ENCODE data around the gene GAS2L3. TPM values are rescaled to one million over a fixed set of nuclear protein-coding genes. Genes with fewer than 3 reads are reported as not detected.

GAS2L3 gene
- total RNA-seq, 1 experiment from 2014 or later: 27.2 TPM

DNA sequence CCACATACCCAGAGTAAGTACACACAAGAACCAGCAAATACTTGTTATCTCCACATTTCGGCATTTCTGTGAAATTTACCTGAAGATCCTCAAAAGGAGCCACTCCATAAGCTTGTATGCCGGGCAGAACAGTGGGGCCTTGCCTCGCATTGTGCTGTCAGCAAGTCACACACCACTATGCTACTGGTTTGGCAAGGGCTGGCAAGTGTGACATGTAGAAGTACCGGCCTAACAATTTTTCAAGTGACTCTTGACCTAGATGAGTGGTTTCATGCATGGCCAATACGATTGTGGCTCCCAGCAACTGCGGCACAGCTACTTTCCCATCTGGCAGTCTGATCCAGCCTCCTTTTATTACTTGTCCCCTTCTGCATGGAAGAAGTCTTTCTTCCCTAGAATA lies 69.8 kb downstream of the GAS2L3 start:
- Mint-ChIP-seq H3K27me3 (ENCODE audit: insufficient read depth, unreplicated experiment) (no peaks in the 10 kb centered on the region), H3K4me3 (ENCODE audit: unreplicated experiment) (no peak overlapping the region), H3K4me1 (ENCODE audit: low read depth, unreplicated experiment) (no peaks in the 10 kb centered on the region), H3K9me3 (ENCODE audit: unreplicated experiment) (peaks cover 24% of the 10 kb centered on the region), H3K36me3 (ENCODE audit: insufficient read depth, unreplicated experiment) (no peaks in the 10 kb centered on the region), H3K27ac (ENCODE audit: unreplicated experiment) (no peak overlapping the region)
- TF ChIP-seq, protein P1, sequence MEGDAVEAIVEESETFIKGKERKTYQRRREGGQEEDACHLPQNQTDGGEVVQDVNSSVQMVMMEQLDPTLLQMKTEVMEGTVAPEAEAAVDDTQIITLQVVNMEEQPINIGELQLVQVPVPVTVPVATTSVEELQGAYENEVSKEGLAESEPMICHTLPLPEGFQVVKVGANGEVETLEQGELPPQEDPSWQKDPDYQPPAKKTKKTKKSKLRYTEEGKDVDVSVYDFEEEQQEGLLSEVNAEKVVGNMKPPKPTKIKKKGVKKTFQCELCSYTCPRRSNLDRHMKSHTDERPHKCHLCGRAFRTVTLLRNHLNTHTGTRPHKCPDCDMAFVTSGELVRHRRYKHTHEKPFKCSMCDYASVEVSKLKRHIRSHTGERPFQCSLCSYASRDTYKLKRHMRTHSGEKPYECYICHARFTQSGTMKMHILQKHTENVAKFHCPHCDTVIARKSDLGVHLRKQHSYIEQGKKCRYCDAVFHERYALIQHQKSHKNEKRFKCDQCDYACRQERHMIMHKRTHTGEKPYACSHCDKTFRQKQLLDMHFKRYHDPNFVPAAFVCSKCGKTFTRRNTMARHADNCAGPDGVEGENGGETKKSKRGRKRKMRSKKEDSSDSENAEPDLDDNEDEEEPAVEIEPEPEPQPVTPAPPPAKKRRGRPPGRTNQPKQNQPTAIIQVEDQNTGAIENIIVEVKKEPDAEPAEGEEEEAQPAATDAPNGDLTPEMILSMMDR (IDR thresholded peaks at IDR 0.05; ENCODE audit: insufficient read depth in 1 of 2, low read depth in 1 of 2, low read length in 1 of 2, severe bottlenecking in 1 of 2, unreplicated experiment in 1 of 2): no peak
- H3K4me3 ChIP-seq (ENCODE audit: low read depth, low read length): no peak overlapping the region
- no TSS peak for BruUV-seq (replicated peaks)
- intact Hi-C loops (cut with micrococcal nuclease; ENCODE audit: unreplicated experiment): no loop called here
- H3K9me3 ChIP-seq: no peaks in the 10 kb centered on the region
- H3K4me1 ChIP-seq: no peaks in the 10 kb centered on the region
- H3K27me3 ChIP-seq (replicated peaks; ENCODE audit: control insufficient read depth, insufficient read depth, low read length): no peaks in the 10 kb centered on the region
- POLR2A ChIA-PET: no interaction called here
- no peaks in the 10 kb centered on the region for H3K36me3 ChIP-seq (ENCODE audit: control insufficient read depth, insufficient read depth, low read length)
- CTCF ChIA-PET: no interaction called here
- DNase-seq: no peak

DNA sequence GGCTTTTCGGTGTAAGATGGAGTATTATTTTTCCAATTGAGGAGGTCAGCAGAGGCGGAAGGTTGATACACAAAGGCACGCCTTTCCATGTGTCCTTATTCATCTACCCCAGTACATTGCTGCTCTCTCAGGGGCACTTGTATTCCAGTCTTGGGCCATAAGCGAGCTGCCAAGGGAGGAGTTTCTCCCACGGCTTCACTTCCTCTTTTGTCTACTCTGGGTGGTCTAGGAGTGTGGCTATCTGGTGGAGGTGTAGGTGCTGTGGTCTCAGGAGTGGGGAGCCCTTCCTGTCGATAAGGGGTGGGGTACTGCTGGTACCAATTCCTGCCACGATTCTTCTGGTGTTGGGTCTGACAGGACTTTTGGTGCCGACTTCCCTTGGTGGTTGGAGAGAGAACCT lies 73.4 kb downstream of the GAS2L3 start:
- ChIA-PET POLR2A (no interaction called here), CTCF (no interaction called here)
- TF ChIP-seq, protein P1 (IDR thresholded peaks at IDR 0.05; ENCODE audit: insufficient read depth in 1 of 2, low read depth in 1 of 2, low read length in 1 of 2, severe bottlenecking in 1 of 2, unreplicated experiment in 1 of 2): no peak

DNA sequence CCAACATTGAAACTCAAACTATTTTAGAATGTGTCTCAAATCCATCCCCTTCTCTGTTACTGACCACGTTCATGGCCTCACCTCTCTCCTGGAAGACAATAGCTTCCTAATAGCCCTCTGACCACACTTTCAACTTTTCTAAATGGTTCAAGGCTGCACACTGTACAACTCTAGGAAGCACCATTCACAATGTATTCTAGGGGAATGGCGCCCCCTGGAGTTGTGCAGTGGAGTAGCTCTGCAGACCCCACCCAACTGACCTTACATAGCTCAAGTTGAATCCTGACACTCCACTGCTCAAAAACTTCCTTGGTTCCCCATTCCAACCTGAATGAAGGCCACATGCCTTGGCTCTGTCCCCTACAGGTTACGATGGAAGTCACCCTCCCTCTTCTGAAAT lies 77.6 kb downstream of the GAS2L3 start:
- Mint-ChIP-seq H3K27ac (ENCODE audit: unreplicated experiment) (no peak overlapping the region), H3K36me3 (ENCODE audit: insufficient read depth, unreplicated experiment) (no peaks in the 10 kb centered on the region), H3K4me1 (ENCODE audit: low read depth, unreplicated experiment) (no peaks in the 10 kb centered on the region), H3K4me3 (ENCODE audit: unreplicated experiment) (no peak overlapping the region), H3K27me3 (ENCODE audit: insufficient read depth, unreplicated experiment) (no peaks in the 10 kb centered on the region), H3K9me3 (ENCODE audit: unreplicated experiment) (peaks cover 9% of the 10 kb centered on the region)
- no peaks in the 10 kb centered on the region for H3K27me3 ChIP-seq (replicated peaks; ENCODE audit: control insufficient read depth, insufficient read depth, low read length)
- BruUV-seq (replicated peaks): no TSS peak
- H3K4me3 ChIP-seq (ENCODE audit: low read depth, low read length): no peak overlapping the region
- no peaks in the 10 kb centered on the region for H3K4me1 ChIP-seq
- intact Hi-C loops (cut with micrococcal nuclease; ENCODE audit: unreplicated experiment): no loop called here
- TF ChIP-seq, protein P1 (IDR thresholded peaks at IDR 0.05; ENCODE audit: insufficient read depth in 1 of 2, low read depth in 1 of 2, low read length in 1 of 2, severe bottlenecking in 1 of 2, unreplicated experiment in 1 of 2): peak; percentile 7 to 54
- CTCF ChIA-PET: no interaction called here
- H3K36me3 ChIP-seq (ENCODE audit: control insufficient read depth, insufficient read depth, low read length): no peaks in the 10 kb centered on the region
- POLR2A ChIA-PET: no interaction called here
- no peak for DNase-seq
- 0 out of 2 replicates have a peak, but pooled peaks cover 2% of the 10 kb centered on the region for H3K9me3 ChIP-seq

More for the DNA sequence above, 73.4 kb downstream of the GAS2L3 start:
- Histone ChIP-seq H3K27me3 (replicated peaks; ENCODE audit: control insufficient read depth, insufficient read depth, low read length) (no peaks in the 10 kb centered on the region), H3K4me3 (ENCODE audit: low read depth, low read length) (no peak overlapping the region), H3K4me1 (no peaks in the 10 kb centered on the region), H3K9me3 (no peaks in the 10 kb centered on the region), H3K36me3 (ENCODE audit: control insufficient read depth, insufficient read depth, low read length) (no peaks in the 10 kb centered on the region)
- Mint-ChIP-seq H3K4me3 (ENCODE audit: unreplicated experiment) (no peak overlapping the region), H3K9me3 (ENCODE audit: unreplicated experiment) (peaks cover 19% of the 10 kb centered on the region), H3K4me1 (ENCODE audit: low read depth, unreplicated experiment) (no peaks in the 10 kb centered on the region), H3K36me3 (ENCODE audit: insufficient read depth, unreplicated experiment) (no peaks in the 10 kb centered on the region), H3K27ac (ENCODE audit: unreplicated experiment) (no peak overlapping the region), H3K27me3 (ENCODE audit: insufficient read depth, unreplicated experiment) (no peaks in the 10 kb centered on the region)
- intact Hi-C loops (cut with micrococcal nuclease; ENCODE audit: unreplicated experiment): no loop called here
- DNase-seq: no peak
- no TSS peak for BruUV-seq (replicated peaks)
